Stromal cell of bone marrow (primary cell): ENCODE measurements around the gene PRPF18.

Experiments used
- DNase-seq: peaks from one replicate; pipeline ENCODE4 v3.0.0-alpha.2; 2012; ENCODE audit warnings: low read depth

PRPF18 gene

GRCh38 chr10:13669182-13669855 is 82.6 kb downstream of the PRPF18 start:
- no peak for DNase-seq

GRCh38 chr10:13669901-13670300 is 83.1 kb downstream of the PRPF18 start:
- no peak for DNase-seq

- DNase-seq = no peak
These were observed 83.5 kb downstream of the PRPF18 start for GRCh38 chr10:13670311-13670710.

- DNase-seq = no peak
These were observed 85.1 kb downstream of the PRPF18 start for GRCh38 chr10:13671904-13672303.

- DNase-seq = no peak
These were observed 85.8 kb downstream of the PRPF18 start for GRCh38 chr10:13672548-13672947.

- no peak for DNase-seq
These were observed 86.4 kb downstream of the PRPF18 start for GRCh38 chr10:13673156-13673555.

GRCh38 chr10:13674645-13675588 is 88.2 kb downstream of the PRPF18 start:
- no peak for DNase-seq

- DNase-seq = no peak
These were observed 91.5 kb downstream of the PRPF18 start for GRCh38 chr10:13678101-13678843.
